ENCODE measurements around the gene PDLIM7.

- TF ChIP-seq POLR2A (IDR thresholded peaks at IDR 0.05; ENCODE audit: low read depth, low read length) (no peak), FOS (IDR thresholded peaks at IDR 0.05; ENCODE audit: low read depth, low read length) (no peak), RAD21 (IDR thresholded peaks at IDR 0.05; ENCODE audit: low read length) (no peak), USF2 (IDR thresholded peaks at IDR 0.05; ENCODE audit: low read depth, low read length) (no peak), RFX5 (IDR thresholded peaks at IDR 0.05; ENCODE audit: low read depth, low read length) (no peak), CEBPB (IDR thresholded peaks at IDR 0.05; ENCODE audit: low read depth, low read length) (no peak), MXI1 (IDR thresholded peaks at IDR 0.05; ENCODE audit: borderline replicate concordance, low read depth, low read length) (no peak), BHLHE40 (IDR thresholded peaks at IDR 0.05; ENCODE audit: low read depth, low read length) (no peak), MAZ (IDR thresholded peaks at IDR 0.05; ENCODE audit: borderline replicate concordance, low read depth, low read length) (no peak), RCOR1 (IDR thresholded peaks at IDR 0.05; ENCODE audit: insufficient replicate concordance, low read length) (no peak)
- TF ChIP-seq, protein P1, sequence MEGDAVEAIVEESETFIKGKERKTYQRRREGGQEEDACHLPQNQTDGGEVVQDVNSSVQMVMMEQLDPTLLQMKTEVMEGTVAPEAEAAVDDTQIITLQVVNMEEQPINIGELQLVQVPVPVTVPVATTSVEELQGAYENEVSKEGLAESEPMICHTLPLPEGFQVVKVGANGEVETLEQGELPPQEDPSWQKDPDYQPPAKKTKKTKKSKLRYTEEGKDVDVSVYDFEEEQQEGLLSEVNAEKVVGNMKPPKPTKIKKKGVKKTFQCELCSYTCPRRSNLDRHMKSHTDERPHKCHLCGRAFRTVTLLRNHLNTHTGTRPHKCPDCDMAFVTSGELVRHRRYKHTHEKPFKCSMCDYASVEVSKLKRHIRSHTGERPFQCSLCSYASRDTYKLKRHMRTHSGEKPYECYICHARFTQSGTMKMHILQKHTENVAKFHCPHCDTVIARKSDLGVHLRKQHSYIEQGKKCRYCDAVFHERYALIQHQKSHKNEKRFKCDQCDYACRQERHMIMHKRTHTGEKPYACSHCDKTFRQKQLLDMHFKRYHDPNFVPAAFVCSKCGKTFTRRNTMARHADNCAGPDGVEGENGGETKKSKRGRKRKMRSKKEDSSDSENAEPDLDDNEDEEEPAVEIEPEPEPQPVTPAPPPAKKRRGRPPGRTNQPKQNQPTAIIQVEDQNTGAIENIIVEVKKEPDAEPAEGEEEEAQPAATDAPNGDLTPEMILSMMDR (conservative IDR thresholded peaks at IDR 0.05; ENCODE audit: low read depth, low read length), result no peak
These were observed 4.7 kb upstream of the PDLIM7 start for GRCh38 chr5:177501874-177502678.

Measured in IMR-90 (cell line).